NCI-H2227 (cell line): ENCODE measurements around the gene SLC3A2.

ENCODE experiments used
- DNase-seq: peaks from one replicate; lab custom pipeline; 2025; ENCODE audit not compliant: unreplicated experiment; lab: John Stamatoyannopoulos, UW

SLC3A2 gene

DNA sequence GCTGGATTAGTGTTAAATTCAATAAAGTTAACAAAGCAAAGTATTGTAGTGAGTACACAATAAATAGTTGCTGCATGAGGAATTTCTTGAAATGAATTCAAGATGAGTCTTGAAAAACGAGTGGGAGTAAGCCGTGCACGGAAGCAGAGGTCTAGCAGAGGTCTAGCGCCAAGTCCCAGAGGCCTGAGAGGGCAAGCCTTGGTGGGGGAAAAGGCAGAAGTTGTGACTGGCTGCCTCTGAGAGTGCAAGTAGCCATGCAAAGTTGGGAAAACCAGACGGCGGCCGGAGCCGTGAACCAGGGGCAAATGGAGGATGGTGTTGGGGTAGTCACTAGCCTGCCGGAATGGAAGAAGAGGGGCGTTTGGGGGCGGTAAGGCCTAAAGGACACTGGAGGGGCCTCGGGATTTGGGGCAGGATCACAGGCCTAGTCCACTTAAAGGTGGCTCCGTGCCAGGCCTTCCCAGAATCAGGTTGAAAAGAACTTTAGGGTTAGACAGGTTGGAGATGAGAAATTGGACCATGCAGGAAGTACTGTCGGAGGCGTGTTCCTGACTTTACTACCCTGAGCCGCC is 379 bp upstream of the SLC3A2 start:
- no peak for DNase-seq

DNA sequence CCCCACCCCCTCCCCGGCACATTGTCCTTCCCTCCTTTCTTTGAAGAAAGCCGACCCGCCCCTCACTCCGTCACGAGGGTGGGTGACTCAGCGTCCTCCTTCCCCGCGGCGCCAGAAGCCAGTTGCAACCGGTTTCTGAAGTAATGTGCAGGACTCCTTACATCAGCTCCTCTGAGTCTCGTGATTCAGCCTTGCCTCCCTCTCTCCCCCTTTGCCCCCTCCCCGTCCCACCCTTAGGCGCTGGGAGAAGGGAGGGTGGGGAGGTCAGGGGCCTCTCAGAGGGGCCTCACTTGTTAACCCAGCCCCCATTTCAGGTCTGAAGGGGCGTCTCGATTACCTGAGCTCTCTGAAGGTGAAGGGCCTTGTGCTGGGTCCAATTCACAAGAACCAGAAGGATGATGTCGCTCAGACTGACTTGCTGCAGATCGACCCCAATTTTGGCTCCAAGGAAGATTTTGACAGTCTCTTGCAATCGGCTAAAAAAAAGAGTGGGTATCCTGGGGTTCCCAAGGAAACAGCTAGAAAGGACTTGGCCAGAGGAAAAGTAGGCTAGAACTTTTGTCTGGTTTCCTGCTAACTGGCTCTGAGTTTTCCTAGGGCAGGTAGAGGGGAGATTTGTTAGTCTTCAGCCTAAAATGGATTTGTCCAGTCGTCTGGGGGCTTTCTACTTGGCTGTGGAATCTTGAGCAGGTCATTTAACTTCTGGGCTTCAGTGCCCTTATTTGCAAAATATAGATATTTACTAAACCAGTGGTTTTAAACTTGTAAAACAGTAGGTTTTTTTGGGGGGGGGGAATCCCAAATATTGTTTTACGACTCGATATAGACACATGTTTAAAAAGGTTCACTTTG is 1.1 kb downstream of the SLC3A2 start:
- peak; percentile 95 for DNase-seq

DNA sequence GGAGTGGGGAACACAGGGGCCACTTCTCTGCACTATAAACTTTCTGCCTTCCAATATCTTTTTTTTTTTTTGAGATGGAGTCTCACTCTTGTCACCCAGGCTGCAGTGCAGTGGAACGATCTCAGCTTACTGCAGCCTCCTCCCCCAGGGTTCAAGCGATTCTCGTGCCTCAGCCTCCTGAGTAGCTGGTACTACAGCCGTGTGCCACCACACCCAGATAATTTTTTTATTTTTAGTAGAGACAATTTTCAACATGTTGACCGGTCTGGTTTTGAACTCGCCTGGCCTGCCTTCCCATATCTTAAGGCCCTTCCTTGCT is 1.7 kb downstream of the SLC3A2 start:
- DNase-seq = no peak

DNA sequence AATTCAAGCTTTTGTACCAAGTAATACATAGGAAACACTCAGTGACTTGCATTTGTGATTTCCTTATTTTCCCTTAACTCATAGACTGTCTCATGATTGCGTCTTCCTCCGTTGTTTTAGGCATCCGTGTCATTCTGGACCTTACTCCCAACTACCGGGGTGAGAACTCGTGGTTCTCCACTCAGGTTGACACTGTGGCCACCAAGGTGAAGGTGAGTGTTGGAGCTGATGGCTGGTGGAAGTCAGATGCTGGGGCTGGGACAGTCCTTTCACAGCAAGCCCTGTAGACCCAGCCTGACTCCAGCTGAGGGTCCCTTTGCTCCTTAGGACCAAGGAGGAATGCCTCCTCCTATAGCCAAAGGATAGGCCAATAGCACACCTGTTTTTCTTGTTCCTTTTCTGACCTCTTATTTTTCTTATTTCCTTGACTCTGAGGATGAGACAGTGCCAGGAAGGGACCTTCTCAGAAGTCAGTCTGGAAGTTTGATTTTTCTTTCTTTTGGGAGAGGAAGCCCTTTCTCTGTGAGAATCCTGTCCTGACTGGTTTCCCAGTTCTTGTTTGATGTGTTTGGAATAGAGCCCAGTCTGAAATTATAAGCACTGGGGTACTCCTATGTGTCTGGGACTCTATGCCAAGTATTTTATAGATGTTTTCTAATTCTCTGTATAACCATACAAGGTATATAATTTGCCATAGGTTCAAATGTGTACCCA is 2.2 kb downstream of the SLC3A2 start:
- no peak for DNase-seq

DNA sequence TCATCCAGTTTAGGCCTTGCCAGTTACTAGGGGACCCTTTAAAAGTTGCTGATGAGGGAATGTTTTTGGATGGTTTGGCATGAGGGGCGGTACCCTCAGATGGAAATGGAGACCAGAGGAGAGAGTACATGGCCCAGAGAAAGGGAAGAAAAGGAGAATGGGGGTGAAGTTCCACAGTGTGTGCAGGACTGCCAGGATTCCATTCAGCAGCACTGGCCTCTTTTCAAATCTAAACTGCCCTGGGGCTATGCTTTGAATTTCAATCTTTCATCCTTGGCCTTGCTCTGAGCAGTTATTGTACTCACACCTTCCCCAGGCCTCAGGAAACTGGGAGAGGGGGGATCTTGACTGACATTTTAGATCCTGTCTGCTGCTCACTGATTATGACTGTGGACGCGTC is 3.0 kb downstream of the SLC3A2 start:
- DNase-seq = no peak

DNA sequence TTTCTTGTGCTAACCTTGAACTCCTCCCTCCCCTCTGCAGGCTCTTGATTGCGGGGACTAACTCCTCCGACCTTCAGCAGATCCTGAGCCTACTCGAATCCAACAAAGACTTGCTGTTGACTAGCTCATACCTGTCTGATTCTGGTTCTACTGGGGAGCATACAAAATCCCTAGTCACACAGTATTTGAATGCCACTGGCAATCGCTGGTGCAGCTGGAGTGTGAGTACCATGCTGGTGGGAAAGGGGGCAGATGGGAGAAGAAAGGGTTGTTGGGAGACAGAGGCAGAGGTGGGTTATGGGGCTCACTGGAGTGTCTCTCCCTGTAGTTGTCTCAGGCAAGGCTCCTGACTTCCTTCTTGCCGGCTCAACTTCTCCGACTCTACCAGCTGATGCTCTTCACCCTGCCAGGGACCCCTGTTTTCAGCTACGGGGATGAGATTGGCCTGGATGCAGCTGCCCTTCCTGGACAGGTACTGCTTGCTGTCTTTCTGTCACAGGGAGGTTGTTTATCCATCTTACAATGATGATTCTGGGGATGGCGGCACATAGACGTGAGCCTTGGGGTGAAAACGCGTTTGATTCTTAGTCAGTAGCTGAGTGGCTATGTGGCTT is 4.5 kb downstream of the SLC3A2 start:
- no peak for DNase-seq

DNA sequence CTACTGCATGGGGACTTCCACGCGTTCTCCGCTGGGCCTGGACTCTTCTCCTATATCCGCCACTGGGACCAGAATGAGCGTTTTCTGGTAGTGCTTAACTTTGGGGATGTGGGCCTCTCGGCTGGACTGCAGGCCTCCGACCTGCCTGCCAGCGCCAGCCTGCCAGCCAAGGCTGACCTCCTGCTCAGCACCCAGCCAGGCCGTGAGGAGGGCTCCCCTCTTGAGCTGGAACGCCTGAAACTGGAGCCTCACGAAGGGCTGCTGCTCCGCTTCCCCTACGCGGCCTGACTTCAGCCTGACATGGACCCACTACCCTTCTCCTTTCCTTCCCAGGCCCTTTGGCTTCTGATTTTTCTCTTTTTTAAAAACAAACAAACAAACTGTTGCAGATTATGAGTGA is 7.7 kb downstream of the SLC3A2 start:
- DNase-seq = no peak

DNA sequence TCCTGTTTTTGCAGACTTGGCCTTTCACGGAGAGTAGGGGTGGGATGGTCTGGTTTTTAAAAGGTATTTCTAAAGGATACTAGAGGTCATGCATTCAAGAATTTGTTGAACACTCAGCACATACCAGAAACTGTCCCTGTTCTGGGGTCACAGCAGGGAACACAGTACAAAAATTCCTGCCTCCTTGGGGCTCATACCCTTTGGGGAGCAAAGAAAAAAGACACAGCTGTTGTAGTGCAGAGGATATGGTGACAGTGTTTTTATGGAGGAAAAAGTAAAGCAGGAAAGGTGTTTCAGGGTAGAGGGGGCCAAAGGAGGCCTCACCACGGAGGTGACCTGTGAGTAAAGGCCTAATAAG is 8.4 kb downstream of the SLC3A2 start:
- DNase-seq = no peak

DNA sequence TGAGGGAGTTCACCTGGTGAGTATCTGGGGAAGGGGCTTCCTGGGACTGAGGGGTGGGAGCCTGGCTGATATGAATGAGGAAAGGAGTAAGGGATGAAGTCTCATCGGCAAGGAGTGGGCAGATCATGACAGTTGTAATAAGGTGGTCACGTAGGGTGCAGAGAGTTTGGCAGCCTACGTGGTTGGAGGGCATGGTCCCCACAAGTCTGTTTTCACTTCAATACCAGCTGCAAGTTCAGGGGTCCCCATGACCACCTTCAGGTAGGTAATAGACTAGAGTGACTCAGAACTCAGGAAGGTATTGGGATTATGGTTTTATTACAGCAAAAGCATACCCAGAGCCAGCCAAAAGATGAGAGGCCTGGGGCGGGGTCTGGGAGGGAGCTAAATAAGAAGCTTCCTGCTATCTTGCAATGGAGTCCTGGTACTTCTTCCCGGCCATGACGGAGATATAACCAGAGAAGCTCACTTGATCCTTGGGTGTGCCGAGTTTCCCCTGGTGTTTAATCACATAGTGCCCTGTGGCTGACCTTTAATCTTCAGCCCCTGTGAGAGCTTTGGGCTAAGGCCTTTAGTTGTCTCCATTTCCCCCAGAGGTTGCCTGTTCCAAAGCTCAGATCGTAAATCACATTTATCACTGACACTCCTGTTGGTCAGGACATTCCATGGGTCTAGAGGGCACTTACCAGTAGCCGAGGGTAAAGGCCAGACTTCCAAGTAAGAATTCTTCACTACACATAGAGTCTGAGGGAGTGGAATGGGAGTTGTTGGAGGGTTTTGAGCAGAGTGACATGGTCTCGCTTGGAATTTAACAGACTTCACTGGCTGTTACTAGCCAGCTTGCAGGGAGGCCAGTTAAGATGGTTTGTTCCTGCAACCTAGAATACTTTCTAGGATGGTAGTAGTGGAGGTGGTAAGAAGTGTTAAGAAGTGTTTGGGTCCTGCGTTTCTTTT is 9.1 kb downstream of the SLC3A2 start:
- DNase-seq = no peak

DNA sequence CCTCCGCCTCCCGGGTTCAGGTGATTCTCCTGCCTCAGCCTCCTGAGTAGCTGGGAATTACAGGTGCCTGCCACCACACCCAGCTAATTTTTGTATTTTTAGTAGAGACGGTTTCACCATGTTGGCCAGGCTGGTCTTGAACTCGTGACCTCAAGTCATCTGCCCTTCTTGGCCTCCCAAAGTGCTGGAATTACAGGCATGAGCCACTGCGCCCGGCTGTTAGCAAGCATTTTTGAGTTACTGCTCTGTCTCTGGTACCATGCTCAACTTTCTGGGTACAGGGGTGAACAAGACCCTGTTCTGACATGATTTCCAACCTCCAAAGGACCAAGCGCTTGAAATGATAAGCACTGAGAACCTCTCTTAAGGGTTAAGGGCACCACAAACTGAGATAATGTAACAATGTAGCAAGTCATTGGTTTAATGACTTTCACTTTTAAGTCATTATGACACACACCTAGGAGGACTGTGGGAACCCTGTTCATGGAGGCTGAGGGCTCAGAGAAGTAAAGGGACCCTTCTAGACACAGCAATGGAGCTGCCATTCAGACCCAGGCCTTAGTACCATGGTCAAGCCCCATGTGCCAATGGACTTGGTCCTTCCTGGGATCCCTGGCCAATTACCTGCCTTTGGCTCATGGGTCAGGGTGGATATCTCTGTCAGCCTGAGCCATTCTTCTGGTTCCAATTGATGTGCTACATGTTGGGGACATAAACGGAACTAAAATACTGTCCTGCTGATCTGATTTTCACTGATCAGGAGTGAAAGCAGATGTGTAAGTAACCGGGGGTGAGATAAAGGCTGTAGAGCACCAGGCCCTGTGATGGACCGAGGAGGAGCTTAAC is 11.6 kb downstream of the SLC3A2 start:
- DNase-seq = no peak

DNA sequence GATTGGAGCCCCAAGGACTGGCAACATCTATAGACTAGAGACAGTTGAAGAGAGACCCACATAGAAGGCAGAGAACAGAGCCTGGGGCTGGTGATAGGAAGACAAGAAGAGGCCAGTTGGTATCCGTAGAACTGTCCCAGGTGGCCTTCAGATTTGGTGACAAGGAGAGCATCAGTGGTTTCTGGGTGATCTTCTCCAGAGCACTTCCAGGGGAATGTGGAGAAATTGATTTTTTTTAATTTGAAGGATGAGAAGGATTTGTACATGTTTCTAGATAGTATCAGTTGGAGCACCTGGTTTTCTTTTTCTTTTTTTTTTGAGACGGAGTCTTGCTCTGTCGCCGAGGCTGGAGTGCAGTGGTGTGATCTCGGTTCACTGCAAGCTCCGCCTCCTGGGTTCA is 14.8 kb downstream of the SLC3A2 start:
- no peak for DNase-seq

DNA sequence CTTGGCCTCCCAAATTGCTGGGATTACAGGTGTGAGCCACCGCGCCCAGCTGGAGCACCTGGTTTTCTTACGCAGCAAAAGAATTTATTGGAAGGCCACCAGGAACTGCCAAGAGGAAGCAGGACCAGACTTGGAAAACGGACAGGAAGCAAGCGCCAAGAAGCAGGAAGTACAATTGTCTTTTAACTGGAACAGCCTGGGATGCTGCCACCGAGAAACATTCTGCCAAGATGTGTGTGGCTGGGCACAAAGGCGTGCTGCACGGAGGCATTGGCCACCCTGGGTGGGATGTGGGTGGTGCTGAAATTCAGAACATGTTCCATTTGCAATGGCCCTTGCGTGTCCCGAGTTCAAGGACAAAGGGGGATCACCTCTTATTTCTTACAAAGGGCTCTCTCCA is 15.4 kb downstream of the SLC3A2 start:
- DNase-seq = no peak

DNA sequence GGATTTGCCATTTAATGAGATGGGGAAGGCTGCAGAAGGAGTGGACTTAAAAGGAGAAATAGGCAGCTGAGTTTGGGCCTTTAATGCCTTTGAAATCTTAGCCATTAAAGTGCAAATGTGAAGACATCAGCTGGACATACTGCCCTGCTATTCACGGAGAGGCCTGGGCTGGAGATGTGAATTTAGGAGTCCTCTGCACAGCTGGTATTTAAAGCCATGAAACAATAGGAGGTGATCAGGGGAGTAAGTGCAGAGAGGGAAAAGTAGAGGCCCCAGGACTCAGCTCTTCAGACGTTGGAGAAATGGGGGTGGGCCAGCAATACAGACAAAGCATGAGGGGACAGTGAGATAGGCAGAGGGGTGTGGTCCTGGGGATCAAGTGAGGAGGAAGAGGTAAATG is 16.6 kb downstream of the SLC3A2 start:
- no peak for DNase-seq

DNA sequence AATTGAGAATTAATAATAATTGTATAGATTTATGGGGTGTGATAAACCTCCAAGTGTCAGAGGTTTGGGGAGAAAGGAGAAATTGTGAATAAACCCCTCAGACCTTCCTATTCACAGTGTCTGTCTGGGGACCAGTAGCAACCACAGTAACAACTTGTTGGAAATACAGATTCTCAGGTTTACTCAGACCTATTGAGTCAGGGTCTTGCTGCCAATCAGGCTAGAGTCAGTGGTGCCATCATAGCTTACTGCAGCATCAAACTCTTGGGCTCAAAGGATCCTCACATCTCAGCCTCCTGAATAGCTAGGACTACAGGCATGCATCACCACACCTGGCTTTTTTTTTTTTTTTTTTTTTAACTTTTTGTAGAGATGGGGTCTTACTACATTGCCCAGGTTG is 17.3 kb downstream of the SLC3A2 start:
- DNase-seq = no peak

DNA sequence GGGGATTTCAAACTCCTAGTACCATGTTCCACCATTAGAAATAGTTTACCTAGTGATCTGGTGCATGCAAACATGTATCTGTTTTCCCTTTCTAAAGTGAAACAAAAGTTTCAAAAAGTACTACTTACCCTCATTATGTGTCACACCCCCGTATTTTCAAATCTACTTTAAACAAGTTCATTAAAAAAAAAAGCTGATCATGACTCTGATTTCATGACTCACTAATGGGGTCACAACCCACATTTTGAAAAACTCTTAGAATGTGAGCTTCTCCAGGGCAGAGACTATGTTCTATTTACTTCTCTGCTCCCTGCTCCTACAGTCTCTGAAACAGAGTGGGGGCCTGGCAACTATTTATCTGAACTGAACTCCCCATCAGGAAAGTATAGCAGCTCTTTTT is 22.2 kb downstream of the SLC3A2 start:
- no peak for DNase-seq

DNA sequence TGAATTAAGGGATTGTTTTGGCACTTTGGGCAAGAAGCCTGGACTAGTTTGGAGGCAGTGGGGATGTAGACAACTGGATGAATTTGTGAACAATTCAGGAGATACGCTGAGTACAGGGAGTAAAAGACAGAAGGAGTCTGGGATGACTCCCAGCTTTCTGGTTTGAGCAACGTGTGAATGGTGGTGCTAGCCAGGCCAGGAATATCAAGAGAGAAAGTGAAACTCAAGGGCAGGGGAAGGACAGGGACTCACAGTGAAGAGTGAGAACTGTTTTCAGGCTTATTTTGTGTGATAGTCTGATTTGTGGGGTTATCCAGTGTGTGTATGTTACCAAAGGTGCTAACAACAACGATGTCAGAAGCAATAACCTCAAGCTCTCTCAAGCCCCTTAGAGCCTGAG is 24.6 kb downstream of the SLC3A2 start:
- DNase-seq = no peak

DNA sequence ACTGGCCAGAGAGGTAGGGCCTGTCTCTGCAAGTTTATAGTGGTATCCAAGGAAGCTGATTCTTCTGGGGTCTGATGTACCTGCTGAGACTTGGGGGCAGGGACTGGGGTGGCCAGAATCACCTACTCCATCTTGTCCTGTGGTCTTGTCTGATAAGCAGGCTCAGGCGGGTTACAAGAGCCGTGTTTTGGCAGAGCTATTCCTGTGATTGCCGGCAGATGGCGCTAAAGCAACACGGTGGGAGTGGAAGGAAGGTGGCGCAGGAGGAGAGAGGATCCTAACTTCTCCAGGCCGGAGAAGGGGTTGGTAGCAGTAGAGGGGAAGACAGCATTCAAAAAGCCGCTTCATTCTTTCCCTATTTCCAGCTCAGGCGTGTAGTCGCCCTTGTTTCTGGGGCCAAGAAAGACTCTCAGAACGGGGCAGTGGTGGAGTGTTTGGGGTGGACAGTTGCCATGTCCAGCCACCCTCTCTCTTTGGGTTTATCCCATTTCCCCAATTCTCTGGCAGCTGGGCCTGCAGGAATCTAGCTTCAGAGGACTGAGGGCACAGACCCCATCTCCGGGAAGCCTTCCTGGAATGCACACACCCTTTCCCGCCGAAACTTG is 25.3 kb downstream of the SLC3A2 start:
- DNase-seq = peak; percentile 92

DNA sequence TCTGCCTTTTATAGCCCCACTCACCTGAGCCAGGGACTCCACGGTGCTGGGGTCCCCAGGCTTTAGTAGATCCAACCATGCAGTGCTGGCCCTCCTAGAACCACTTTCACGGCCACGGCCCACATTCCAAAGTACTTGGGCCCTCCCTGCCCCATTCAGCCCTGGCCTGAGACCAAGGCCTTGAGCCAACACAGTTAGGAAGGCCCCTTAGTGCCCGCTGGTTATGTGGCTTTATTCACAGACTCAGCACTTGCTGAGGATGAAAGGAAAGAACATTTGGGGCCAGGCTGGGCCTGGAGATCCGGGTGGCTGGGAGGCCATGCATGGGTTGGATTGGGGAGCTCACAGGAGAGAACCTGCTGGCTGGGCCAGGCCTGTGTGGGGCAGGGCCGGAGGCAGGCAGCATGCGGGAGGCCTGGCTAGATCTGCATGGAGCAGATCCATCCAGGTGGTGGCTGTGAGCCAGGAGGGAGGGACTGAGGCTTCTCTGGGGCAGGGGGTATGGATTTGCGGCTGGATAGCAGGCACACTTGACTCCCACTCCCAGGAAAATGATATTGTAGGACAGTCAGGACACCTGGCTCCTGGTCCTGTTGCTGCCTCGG is 27.9 kb downstream of the SLC3A2 start:
- DNase-seq = no peak
